Endothelial cell of umbilical vein (primary cell): Measurements from ENCODE around the gene MSL1. TPM values are rescaled to one million over a fixed set of nuclear protein-coding genes. Genes with fewer than 3 reads are reported as not detected.

Experiments used
- BruUV-seq: library from RNA; stranded (reverse); fragments of 400-500 nt; replicated peaks from 2 replicates; lab custom pipeline; 2021; lab: Mats Ljungman, UMichigan
- CTCF ChIA-PET: fragments of 300-600, 350-600 bp; sonication (Branson Sonifier 250); formaldehyde crosslinking; loops from one replicate; lab custom pipeline; 2021; ENCODE audit warnings: antibody characterized with exemption, inconsistent platforms; lab: Charles Lee
- POLR2A ChIA-PET: fragments of 300-600, 350-600 bp; sonication (Branson Sonifier 250); formaldehyde crosslinking; loops from one replicate; lab custom pipeline; 2021; ENCODE audit warnings: antibody characterized with exemption, inconsistent platforms; lab: Charles Lee
- DNase-seq: peaks from one replicate; pipeline ENCODE4 v3.0.0-alpha.2; 2011; ENCODE audit warnings: low read depth, low spot score
- FAIRE-seq: peaks from 2 replicates; lab custom pipeline; 2011; peaks lifted over from hg19 to GRCh38; lab: Jason Lieb, UNC
- H2AFZ ChIP-seq: 2 replicates; pipeline ENCODE4 v1.6.0; 2012; ENCODE audit warnings: low read depth, low read length, control low read depth, inconsistent platforms
- H3K27ac ChIP-seq: 2 replicates; pipeline ENCODE4 v1.5.1; 2011; ENCODE audit warnings: low read depth, mild to moderate bottlenecking, control low read depth, low read length, moderate library complexity; ENCODE audit not compliant: insufficient read depth
- H3K27me3 ChIP-seq, 2 experiments: 2 replicates each; pipeline versions ENCODE4 v1.6.0 to v1.6.1; 2011; ENCODE audit warnings: low read length in 2 of 2, mixed read lengths in 1 of 2; ENCODE audit not compliant: control insufficient read depth in 2 of 2, insufficient read depth in 2 of 2
- H3K36me3 ChIP-seq, 2 experiments: 2 replicates in 1 of 2; 3 replicates in 1 of 2; pipeline ENCODE4 v1.5.1; 2011; ENCODE audit warnings: low read length in 2 of 2, mild to moderate bottlenecking in 1 of 2, moderate library complexity in 1 of 2; ENCODE audit not compliant: control insufficient read depth in 2 of 2, insufficient read depth in 2 of 2; ENCODE audit errors: extremely low read depth in 1 of 2
- H3K4me1 ChIP-seq: 3 replicates; pipeline ENCODE4 v1.5.1; 2011; ENCODE audit warnings: mild to moderate bottlenecking, low read length; ENCODE audit not compliant: control insufficient read depth, insufficient read depth; ENCODE audit errors: extremely low read depth
- H3K4me2 ChIP-seq: 2 replicates; pipeline ENCODE4 v1.6.1; 2011; ENCODE audit warnings: low read length, control low read depth, mixed read lengths; ENCODE audit not compliant: insufficient read depth
- H3K4me3 ChIP-seq, 3 experiments: fragments of 200-600 bp in 1 of 3; sonication (generic), shearing (Covaris generic) in 1 of 3; replicated peaks in 1 of 3; 2 replicates each; pipeline ENCODE4 v1.5.1; 2011 to 2016; ENCODE audit warnings: control low read depth in 3 of 3, low read length in 3 of 3, mild to moderate bottlenecking in 2 of 3, inconsistent platforms in 1 of 3, low read depth in 1 of 3, moderate library complexity in 1 of 3; ENCODE audit not compliant: insufficient read depth in 1 of 3
- H3K79me2 ChIP-seq: 2 replicates; pipeline ENCODE4 v1.6.0; 2012; ENCODE audit warnings: low read length, inconsistent platforms; ENCODE audit not compliant: control insufficient read depth, insufficient read depth
- H3K9ac ChIP-seq: replicated peaks from 2 replicates; pipeline ENCODE3; 2011; ENCODE audit warnings: low read length, control low read depth; ENCODE audit not compliant: insufficient read depth; ENCODE audit errors: extremely low read depth
- H3K9me1 ChIP-seq: replicated peaks from 3 replicates; pipeline ENCODE4 v1.6.0; 2011; ENCODE audit warnings: mild to moderate bottlenecking, low read length; ENCODE audit not compliant: control insufficient read depth, insufficient read depth; ENCODE audit errors: extremely low read depth
- H3K9me3 ChIP-seq: replicated peaks from 2 replicates; pipeline ENCODE4 v1.5.1; 2012; ENCODE audit warnings: low read length, inconsistent platforms; ENCODE audit not compliant: control insufficient read depth, insufficient read depth
- H4K20me1 ChIP-seq: replicated peaks from 2 replicates; pipeline ENCODE3; 2011; ENCODE audit warnings: mild to moderate bottlenecking, low read length; ENCODE audit not compliant: control insufficient read depth, insufficient read depth; ENCODE audit errors: extremely low read depth
- CTCF ChIP-seq, 2 donors: IDR thresholded peaks; 1 replicate in 1 of 2; 2 replicates in 1 of 2; pipeline ENCODE4 v1.5.1; 2011; ENCODE audit warnings: low read length in 2 of 2, mild to moderate bottlenecking in 2 of 2, moderate library complexity in 2 of 2, control low read depth in 1 of 2, inconsistent platforms in 1 of 2, low read depth in 1 of 2; ENCODE audit not compliant: insufficient read depth in 1 of 2; ENCODE audit errors: extremely low read depth in 1 of 2
- EZH2 ChIP-seq: IDR thresholded peaks from 2 replicates; pipeline ENCODE4 v1.6.1; 2012; ENCODE audit warnings: borderline replicate concordance, low read depth, mild to moderate bottlenecking, moderate library complexity, low read length, inconsistent platforms; ENCODE audit not compliant: severe bottlenecking
- FOS ChIP-seq: IDR thresholded peaks from 2 replicates; pipeline ENCODE4 v1.6.1; 2011; ENCODE audit warnings: mild to moderate bottlenecking, low read length, moderate library complexity, borderline replicate concordance; ENCODE audit not compliant: insufficient read depth
- GATA2 ChIP-seq: IDR thresholded peaks from 2 replicates; pipeline ENCODE4 v1.7.0; 2011; ENCODE audit warnings: low read depth, mild to moderate bottlenecking, moderate library complexity, mixed read lengths, low read length; ENCODE audit not compliant: insufficient read length, insufficient read depth
- JUN ChIP-seq: IDR thresholded peaks from 2 replicates; pipeline ENCODE4 v1.6.1; 2011; ENCODE audit warnings: borderline replicate concordance, low read depth; ENCODE audit not compliant: insufficient read length, insufficient read depth
- MAX ChIP-seq: IDR thresholded peaks from 2 replicates; pipeline ENCODE4 v1.6.1; 2011; ENCODE audit not compliant: insufficient read depth, insufficient read length
- MYC ChIP-seq: IDR thresholded peaks from one replicate; pipeline ENCODE4 v1.6.1; 2011; ENCODE audit warnings: mild to moderate bottlenecking, low read depth, low read length
- POLR2A ChIP-seq: IDR thresholded peaks from 2 replicates; pipeline ENCODE4 v1.6.1; 2012; ENCODE audit warnings: low read depth, mild to moderate bottlenecking, control low read depth, low read length
- POLR2AphosphoS5 ChIP-seq: IDR thresholded peaks from 2 replicates; pipeline ENCODE4 v1.6.1; 2012; ENCODE audit warnings: low read depth, mild to moderate bottlenecking, control low read depth, low read length, moderate library complexity; ENCODE audit not compliant: insufficient read depth
- dilution Hi-C: fragments of 300-500 bp; cut with MboI; formaldehyde crosslinking; loops from one replicate; pipeline ENCODE4 v1.15.0; 2019; ENCODE audit warnings: low sequenced_read_pairs; ENCODE audit not compliant: extremely low pct_ligation_motif_present
- intact Hi-C: fragments of 100-400 bp; cut with micrococcal nuclease; formaldehyde crosslinking; loops from one replicate; pipeline ENCODE4 v1.10.0; 2022
- polyA plus RNA-seq, 4 experiments: library from polyadenylated mRNA; depleted of rRNA in 3 of 4; stranded (reverse) in 3 of 4; unstranded in 1 of 4; fragments of >200 nt; gene quantifications; 2 replicates each; pipeline versions ENCODE4 v1.2.1 to v1.2.3, GENCODE V29; 2011 to 2012; ENCODE audit warnings: missing spikeins in 1 of 4
- total RNA-seq: library from RNA; stranded (reverse); gene quantifications from 2 replicates; pipeline ENCODE4 v1.2.3, GENCODE V29; 2021

Gene MSL1
- total and polyA plus RNA-seq, 2 donors (not counting 3 experiments of a cell fraction or from before 2014, with no cell fraction given), result 30.9 to 95.0 TPM

- no peaks in the 10 kb centered on the region for H3K79me2 ChIP-seq
- peaks cover 0 to 44% of the 10 kb centered on the region in 2 experiments for H3K36me3 ChIP-seq
- ChIA-PET POLR2A (no interaction called here), CTCF (interaction anchor here (2.1 kb wide), 1 partner anchor 16 kb away, joined by 10 read pairs; no protein-coding TSS in a partner anchor)
- no peak overlapping the region for H2AFZ ChIP-seq
- H3K9me1 ChIP-seq, result no peaks in the 10 kb centered on the region
- intact Hi-C loops (no loop called here), dilution Hi-C loops (no loop called here)
- DNase-seq (no peak), FAIRE-seq (no peak)
- no peak overlapping the region for H3K9ac ChIP-seq
- no peak overlapping the region for H3K4me3 ChIP-seq
- BruUV-seq, result no TSS peak
- TF ChIP-seq CTCF (IDR thresholded peaks at IDR 0.05; ENCODE audit: extremely low read depth in 1 of 2, insufficient read depth in 1 of 2, low read depth in 1 of 2, low read length in 2 of 2) (no peak), POLR2AphosphoS5 (no peak), FOS (no peak), MAX (no peak), MYC (no peak), JUN (no peak), GATA2 (no peak), EZH2 (no peak), POLR2A (no peak)
- no peak overlapping the region for H3K27ac ChIP-seq
- no peaks in the 10 kb centered on the region for H4K20me1 ChIP-seq
- no peaks in the 10 kb centered on the region for H3K9me3 ChIP-seq
- H3K4me1 ChIP-seq, result peaks cover 5% of the 10 kb centered on the region
- H3K27me3 ChIP-seq, result no peaks in the 10 kb centered on the region
- H3K4me2 ChIP-seq, result no peak overlapping the region
Measured at GRCh38 chr17:40091691-40092397, 29.9 kb upstream of the MSL1 start.
